WI38 (cell line): ENCODE data around the gene ATG4A.

Experiments
- H3K4me3 ChIP-seq: 2 replicates; pipeline ENCODE4 v1.5.1; 2011; ENCODE audit warnings: low read depth, mild to moderate bottlenecking, control low read depth, low read length
- TF ChIP-seq, protein P1 (sequence below): IDR thresholded peaks from 2 replicates; pipeline ENCODE4 v1.5.1; 2012; ENCODE audit warnings: low read depth, mild to moderate bottlenecking, control low read depth, low read length

Gene ATG4A

DNA sequence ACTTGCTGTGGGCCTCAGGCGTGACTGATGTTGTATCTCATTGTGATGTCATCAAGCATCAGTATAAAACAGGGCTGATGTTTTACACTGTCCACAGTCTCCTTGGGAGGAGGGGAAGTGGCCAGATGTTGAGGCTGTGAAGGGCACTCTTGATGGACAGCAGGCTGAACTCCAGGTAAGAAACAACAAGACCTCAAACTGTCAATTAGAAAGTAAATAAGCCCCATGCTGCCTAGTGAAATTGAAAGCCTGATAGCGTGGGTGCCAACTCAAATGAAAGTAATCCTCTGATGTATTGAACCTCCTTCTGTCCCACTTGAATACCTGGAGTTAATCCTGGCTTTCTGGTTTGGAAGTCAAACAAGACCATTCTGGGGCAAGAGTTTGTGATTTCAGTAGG lies 27.0 kb upstream of the ATG4A start:
- TF ChIP-seq, protein P1, sequence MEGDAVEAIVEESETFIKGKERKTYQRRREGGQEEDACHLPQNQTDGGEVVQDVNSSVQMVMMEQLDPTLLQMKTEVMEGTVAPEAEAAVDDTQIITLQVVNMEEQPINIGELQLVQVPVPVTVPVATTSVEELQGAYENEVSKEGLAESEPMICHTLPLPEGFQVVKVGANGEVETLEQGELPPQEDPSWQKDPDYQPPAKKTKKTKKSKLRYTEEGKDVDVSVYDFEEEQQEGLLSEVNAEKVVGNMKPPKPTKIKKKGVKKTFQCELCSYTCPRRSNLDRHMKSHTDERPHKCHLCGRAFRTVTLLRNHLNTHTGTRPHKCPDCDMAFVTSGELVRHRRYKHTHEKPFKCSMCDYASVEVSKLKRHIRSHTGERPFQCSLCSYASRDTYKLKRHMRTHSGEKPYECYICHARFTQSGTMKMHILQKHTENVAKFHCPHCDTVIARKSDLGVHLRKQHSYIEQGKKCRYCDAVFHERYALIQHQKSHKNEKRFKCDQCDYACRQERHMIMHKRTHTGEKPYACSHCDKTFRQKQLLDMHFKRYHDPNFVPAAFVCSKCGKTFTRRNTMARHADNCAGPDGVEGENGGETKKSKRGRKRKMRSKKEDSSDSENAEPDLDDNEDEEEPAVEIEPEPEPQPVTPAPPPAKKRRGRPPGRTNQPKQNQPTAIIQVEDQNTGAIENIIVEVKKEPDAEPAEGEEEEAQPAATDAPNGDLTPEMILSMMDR = no peak
- no peak overlapping the region for H3K4me3 ChIP-seq

DNA sequence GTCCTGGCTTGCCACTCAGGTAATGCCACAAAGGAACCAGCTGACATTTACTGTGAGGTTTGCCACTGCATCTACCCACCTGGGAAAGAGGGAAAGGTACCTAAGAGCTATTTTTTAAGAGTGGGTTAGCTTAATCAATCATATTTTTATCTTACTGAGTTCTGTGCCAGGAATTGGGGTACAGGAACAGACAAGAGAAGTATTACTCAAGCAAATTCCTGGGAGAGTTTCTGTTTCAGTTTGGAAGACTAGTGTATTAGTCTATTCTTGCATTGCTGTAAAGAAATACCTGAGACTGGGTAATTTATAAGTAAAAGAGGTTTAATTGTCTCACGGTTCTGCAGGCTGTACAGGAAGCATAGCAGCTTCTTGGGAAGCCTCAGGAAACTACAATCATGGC lies 23.5 kb upstream of the ATG4A start:
- H3K4me3 ChIP-seq = no peak overlapping the region

DNA sequence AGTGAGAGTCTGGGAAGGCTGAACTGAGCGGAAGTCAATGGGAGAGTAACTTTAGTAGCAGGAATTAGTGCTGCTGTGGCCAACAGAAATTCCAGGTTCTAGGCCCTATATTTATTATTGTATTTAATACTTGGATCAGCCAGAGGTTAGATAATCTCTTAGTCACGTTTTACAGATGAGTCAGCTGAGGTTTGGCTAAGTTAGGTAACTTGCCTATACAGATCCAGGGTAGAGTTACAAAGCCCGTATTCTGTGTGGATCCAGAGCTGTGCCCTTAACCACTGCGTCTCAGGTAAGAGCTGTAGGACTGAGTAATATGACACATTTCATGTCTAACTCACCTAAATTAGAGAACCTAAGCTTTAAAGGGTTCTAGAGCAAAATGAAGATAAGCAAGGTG lies 20.7 kb upstream of the ATG4A start:
- H3K4me3 ChIP-seq = no peak overlapping the region
- TF ChIP-seq, protein P1 = no peak

More for the DNA sequence above, 23.5 kb upstream of the ATG4A start:
- TF ChIP-seq, protein P1 = no peak

DNA sequence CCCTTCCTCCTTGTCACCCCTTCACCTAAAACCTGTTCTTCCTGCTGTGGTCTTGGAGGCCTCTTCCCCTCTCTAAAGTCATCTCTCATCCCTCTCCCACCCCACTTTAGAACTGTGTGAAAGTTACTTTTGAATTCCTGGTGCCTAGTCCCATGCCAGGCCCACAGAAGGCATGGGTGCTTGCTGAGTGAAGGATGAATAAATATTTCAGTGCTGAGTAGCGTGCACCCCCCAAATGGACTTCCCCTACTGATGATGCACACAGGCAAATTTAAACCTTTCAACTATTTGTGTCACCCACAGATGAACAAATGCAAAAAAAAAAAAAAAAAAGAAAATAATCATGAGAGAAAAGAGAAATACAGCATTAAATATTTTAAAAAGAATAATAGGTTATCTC lies 20.0 kb upstream of the ATG4A start:
- H3K4me3 ChIP-seq = no peak overlapping the region
- TF ChIP-seq, protein P1 = no peak

DNA sequence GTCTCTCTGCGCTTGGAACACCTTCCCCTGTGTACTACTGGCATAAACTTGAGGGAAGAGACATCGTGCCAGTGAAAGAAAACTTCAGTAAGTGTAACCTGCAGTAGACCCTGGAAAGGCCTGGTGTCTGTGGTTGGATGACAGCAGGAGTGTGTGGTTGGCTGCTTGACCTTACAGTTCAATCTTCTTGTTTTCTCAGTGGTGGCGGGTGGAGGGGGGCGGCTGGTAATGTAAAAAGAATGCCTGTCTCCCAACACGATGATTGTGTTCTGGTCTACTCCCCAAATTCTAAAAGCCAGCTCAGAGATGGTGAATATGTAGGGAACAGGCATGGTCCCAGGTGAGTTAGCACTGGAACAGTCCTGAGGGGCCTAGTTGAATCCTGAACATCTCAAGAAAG lies 18.8 kb upstream of the ATG4A start:
- H3K4me3 ChIP-seq = no peak overlapping the region
- TF ChIP-seq, protein P1 = no peak

DNA sequence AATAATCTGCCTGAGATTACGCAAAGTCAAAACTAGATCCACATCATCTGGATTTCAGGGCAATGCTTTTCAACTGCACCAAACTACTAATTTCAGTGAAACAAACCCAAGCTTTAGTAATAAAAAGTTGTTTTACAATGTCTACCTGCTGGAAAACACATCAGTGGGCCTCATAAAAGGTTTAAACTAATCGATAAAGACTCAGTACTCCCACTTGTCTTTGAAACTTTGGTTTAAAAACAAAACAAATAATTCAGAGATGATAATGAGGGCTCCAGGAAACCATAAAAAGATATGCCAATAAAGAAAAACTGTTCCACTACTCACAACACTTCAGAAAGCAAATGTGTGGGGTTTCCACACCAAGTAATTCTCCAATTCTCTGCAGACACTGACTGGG lies 10.5 kb upstream of the ATG4A start:
- TF ChIP-seq, protein P1 = no peak
- no peak overlapping the region for H3K4me3 ChIP-seq

DNA sequence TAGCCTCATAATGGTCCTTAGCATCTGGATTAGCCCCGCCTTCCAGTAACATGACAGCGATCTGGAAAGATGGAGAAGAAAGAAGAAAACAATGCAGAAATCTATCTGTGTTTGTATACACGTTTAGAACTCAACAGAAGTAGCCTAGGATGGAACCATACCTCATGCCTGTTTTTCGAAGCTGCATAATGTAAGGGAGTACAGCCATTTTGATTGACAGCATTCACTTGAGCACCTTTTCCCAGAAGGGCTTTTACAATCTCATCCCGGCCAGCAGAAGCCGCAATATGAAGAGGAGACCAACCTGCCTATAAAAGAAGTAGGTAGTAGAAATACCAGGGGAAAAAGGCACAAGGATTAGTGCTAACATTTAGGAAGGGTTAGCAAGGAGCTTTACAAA lies 3.8 kb upstream of the ATG4A start:
- H3K4me3 ChIP-seq = no peak overlapping the region
- TF ChIP-seq, protein P1 = no peak

DNA sequence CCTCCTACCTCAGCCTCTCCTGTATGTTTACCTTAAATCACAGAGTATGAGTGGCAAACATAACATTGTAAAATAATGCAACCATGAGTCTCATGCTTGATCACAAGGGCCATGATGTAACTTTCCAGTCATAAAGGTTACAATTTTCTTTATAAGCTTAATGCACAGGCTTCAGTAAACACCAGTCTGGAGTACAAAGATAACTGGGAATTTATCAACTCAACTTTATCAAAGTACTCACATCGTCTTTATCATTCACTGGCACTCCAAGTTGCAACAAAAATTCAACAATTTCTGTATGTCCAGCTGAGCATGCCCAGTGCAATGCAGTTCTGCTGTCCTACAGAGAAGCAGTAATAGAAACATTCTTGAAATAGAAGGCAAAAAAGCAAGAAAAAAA lies 3.1 kb upstream of the ATG4A start:
- no peak overlapping the region for H3K4me3 ChIP-seq
- TF ChIP-seq, protein P1 = no peak
